Head of caudate nucleus (tissue), 42 donors: ENCODE measurements around the gene OR4K15.
"Not testable (repeated sequence)": the region's sequence is repeated elsewhere in the genome, so short reads cannot be mapped to it uniquely, and the experiment has no call there.

ENCODE experiments used
- DNase-seq, 42 donors: peaks; one replicate each; pipeline versions ENCODE4 v3.0.0 to v3.0.0-alpha.2; 2020 to 2021; ENCODE audit warnings: mixed read lengths in 7 of 42
- intact Hi-C: fragments of 100-400 bp; cut with DNase I; formaldehyde crosslinking; loops from one replicate; pipeline ENCODE4 v1.15.0; 2022

The OR4K15 gene

DNA sequence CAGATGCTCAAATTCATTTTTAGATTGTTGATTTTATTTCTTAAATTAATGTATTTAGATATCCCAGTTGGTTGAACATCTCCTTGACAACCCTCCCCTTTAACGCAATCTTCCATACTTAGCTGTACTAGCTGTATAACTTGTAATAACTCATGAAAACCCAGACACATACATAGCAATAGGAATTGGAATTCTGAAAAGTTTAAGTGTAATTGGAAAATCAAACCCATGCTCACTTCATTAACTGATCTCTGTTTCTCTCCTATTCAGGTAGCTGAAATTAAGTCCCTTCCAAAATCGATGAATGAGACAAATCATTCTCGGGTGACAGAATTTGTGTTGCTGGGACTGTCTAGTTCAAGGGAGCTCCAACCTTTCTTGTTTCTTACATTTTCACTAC is at the start of gene OR4K15:
TSS of gene OR4K15 (plus strand) at position 301 of the 400 bp plus-strand sequence. CDS start at position 301, 0 bp downstream.
- intact Hi-C loops: no loop called here

DNA sequence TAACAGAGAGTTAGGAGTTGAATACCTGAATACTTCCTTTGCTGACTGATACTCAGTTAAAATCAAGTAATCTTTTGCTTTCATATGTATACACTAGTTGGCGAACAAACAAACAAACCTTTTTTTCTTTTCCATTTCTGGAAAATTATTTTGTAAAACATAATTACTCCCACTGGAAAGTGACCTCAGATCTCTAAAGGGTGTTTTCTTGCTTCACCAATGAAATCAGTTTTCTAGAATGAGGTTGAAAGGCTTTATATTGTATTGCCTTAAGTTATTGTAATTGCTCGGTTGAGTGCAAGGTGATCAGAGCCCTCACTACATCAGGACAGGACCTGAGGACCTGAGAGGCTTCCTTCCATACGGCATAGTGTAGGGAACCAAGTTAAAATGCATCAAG is 44.8 kb upstream of the OR4K15 start, which contains the start of gene OR4K1:
TSS of gene OR4K1 (plus strand) at position 301 of the 400 bp plus-strand sequence. CDS start 4,750 bp downstream, outside the sequence.
- intact Hi-C loops: no loop called here
- no peak for DNase-seq

More for the DNA sequence above, at the start of gene OR4K15:
- DNase-seq: no peak

- intact Hi-C loops: no loop called here
- DNase-seq: no peak
Observed at GRCh38 chr14:19941668-19942067, 33.7 kb upstream of the OR4K15 start.

- intact Hi-C loops: no loop called here
Observed at GRCh38 chr14:19947413-19948090, 27.8 kb upstream of the OR4K15 start.

GRCh38 chr14:19949218-19949617 is 26.2 kb upstream of the OR4K15 start:
- intact Hi-C loops: no loop called here
- DNase-seq: no peak

More at GRCh38 chr14:19947413-19948090, 27.8 kb upstream of the OR4K15 start:
- DNase-seq: no peak

- intact Hi-C loops, DNase-seq: not testable (repeated sequence)
Observed at GRCh38 chr14:19969735-19970134, 5.7 kb upstream of the OR4K15 start.

- intact Hi-C loops: no loop called here
- DNase-seq: no peak
Observed at GRCh38 chr14:19974844-19975243, 547 bp upstream of the OR4K15 start.

GRCh38 chr14:19993438-19993837 is 18.0 kb downstream of the OR4K15 start:
- intact Hi-C loops: no loop called here
- DNase-seq: no peak

- intact Hi-C loops: no loop called here
- no peak for DNase-seq
Observed at GRCh38 chr14:20001863-20002262, 26.5 kb downstream of the OR4K15 start, which contains the start of gene OR4Q2. OR4Q2 (plus strand) TSS chr14:20002163.

GRCh38 chr14:20002319-20002718 is 26.9 kb downstream of the OR4K15 start:
- no peak for DNase-seq
- intact Hi-C loops: no loop called here

GRCh38 chr14:20008156-20008555 is 32.8 kb downstream of the OR4K15 start:
- intact Hi-C loops: no loop called here
- DNase-seq: no peak

GRCh38 chr14:20019257-20019865 is 44.0 kb downstream of the OR4K15 start, which contains the start of gene OR4K14:
OR4K14 (minus strand) TSS chr14:20019307; CDS start chr14:20015193, 4,114 bp downstream.
- DNase-seq: no peak
- intact Hi-C loops: no loop called here
